D721Med (cell line): Measurements from ENCODE around the gene ASB10.

Source experiments
- DNase-seq: peaks from one replicate; pipeline ENCODE4 v3.0.0; 2011; ENCODE audit warnings: low spot score; ENCODE audit not compliant: insufficient read length
- FAIRE-seq: peaks from 2 replicates; lab custom pipeline; 2011; peaks lifted over from hg19 to GRCh38; lab: Jason Lieb, UNC
- CTCF ChIP-seq: IDR thresholded peaks from 2 replicates; pipeline ENCODE4 v1.5.1; 2012; ENCODE audit warnings: mild to moderate bottlenecking, control low read depth; ENCODE audit not compliant: insufficient read depth; ENCODE audit errors: missing control alignments

The ASB10 gene

GRCh38 chr7:151161757-151162156 lies 25.3 kb downstream of the ASB10 start:
- no peak for DNase-seq
- TF ChIP-seq CTCF = no peak
- no peak for FAIRE-seq

- FAIRE-seq (no peak), DNase-seq (no peak)
- TF ChIP-seq CTCF = no peak
Observed at GRCh38 chr7:151157645-151158329, 29.3 kb downstream of the ASB10 start.

- DNase-seq = no peak
- no peak for TF ChIP-seq CTCF
- no peak for FAIRE-seq
Observed at GRCh38 chr7:151152643-151153513, 34.2 kb downstream of the ASB10 start.

- DNase-seq = no peak
- no peak for TF ChIP-seq CTCF
- FAIRE-seq = no peak
Observed at GRCh38 chr7:151150388-151150787, 36.7 kb downstream of the ASB10 start.

GRCh38 chr7:151148319-151149259 lies 38.5 kb downstream of the ASB10 start:
- no peak for DNase-seq
- no peak for FAIRE-seq
- no peak for TF ChIP-seq CTCF

- TF ChIP-seq CTCF = no peak
- no peak for FAIRE-seq
- DNase-seq = no peak
Observed at GRCh38 chr7:151146761-151147160, 40.3 kb downstream of the ASB10 start.
